Measurements from ENCODE around the gene EXOC3. TPM values are rescaled to one million over a fixed set of nuclear protein-coding genes. Genes with fewer than 3 reads are reported as not detected.

The EXOC3 gene
- total and polyA plus RNA-seq, 2 experiments from 2014 or later: 39.9 to 40.9 TPM

DNA sequence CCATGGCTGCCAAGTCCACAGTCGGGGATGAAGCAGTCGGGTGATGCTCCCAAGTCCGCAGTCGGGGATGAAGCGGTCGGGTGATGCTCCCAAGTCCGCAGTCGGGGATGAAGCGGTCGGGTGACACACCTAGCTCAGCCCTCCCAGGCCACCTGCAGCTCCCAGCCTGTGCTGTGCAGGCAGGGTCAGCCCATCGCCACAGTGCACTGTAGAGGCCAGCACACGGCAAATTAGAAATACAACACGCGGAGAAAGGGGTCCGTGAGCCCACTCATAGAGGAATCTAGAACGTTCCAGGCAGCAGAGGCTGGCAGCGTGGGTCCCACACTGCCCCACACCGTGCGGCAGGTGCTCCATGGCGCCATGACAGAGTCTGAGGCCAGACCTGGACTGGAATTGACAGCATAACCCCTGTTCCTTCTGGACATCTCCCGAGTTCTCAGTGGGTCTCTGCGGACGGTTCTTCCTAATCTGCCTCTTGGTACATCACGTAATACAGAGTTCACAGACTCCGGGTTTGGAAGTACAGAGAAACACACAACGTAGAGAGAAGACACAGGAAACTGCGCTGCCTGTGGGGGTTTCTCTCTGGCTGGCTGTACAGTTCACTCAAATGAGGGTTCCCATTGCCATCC, 7.7 kb upstream of the EXOC3 start:
- no peak overlapping the region for H3K4me2 ChIP-seq (ENCODE audit: unreplicated experiment)
- WGBS, 2 experiments (ENCODE audit: low coverage in 1 of 2, low lambda C conversion rate in 2 of 2, missing lambda C conversion rate in 2 of 2): 89% methylated on average over 27 of the region's 27 CpGs
- no peak overlapping the region for H3K4me3 ChIP-seq
- 0 out of 2 replicates have a peak, but pooled peaks cover 2% of the 10 kb centered on the region for H3K4me1 ChIP-seq (ENCODE audit: insufficient read depth)
- no peak overlapping the region for H3K27ac ChIP-seq
- no peak for DNase-seq
- no peaks in the 10 kb centered on the region for H3K27me3 ChIP-seq (replicated peaks; ENCODE audit: insufficient read depth)
- H2AFZ ChIP-seq: no peak overlapping the region
- H3K36me3 ChIP-seq (ENCODE audit: low read depth): peaks cover 6% of the 10 kb centered on the region; the same call in 1 of the 2 replicates
- no peaks in the 10 kb centered on the region for H3K9me2 ChIP-seq (ENCODE audit: insufficient read depth)
- H4K20me1 ChIP-seq (ENCODE audit: insufficient read depth): no peaks in the 10 kb centered on the region
- no peaks in the 10 kb centered on the region for H3K79me2 ChIP-seq (ENCODE audit: insufficient read depth)
- H3F3A ChIP-seq (ENCODE audit: insufficient read depth): peaks cover 4% of the 10 kb centered on the region; the same call in 1 of the 2 replicates
- no peaks in the 10 kb centered on the region for H3K9me3 ChIP-seq (ENCODE audit: low read depth)
- H3K9ac ChIP-seq: no peak overlapping the region
- TF ChIP-seq EZH2phosphoT487 (IDR thresholded peaks at IDR 0.05; ENCODE audit: insufficient read depth, low read depth): no peak
- TF ChIP-seq EZH2 (IDR thresholded peaks at IDR 0.05; ENCODE audit: insufficient read depth, poor library complexity, severe bottlenecking): no peak
- in situ Hi-C loops (cut with MboI): loop anchor here (10.0 kb wide), 1 partner anchor 120 kb away; no protein-coding TSS in a partner anchor

- in situ Hi-C loops (cut with MboI): loop anchor here (10.0 kb wide), 1 partner anchor 121 kb away; no protein-coding TSS in a partner anchor
Measured at GRCh38 chr5:435961-436640, 6.9 kb upstream of the EXOC3 start.

GRCh38 chr5:436641-436975, 6.4 kb upstream of the EXOC3 start:
- no peak for DNase-seq
- H3K4me2 ChIP-seq (ENCODE audit: unreplicated experiment): no peak overlapping the region
- H3F3A ChIP-seq (ENCODE audit: insufficient read depth): peaks cover 10% of the 10 kb centered on the region; the same call in 1 of the 2 replicates
- in situ Hi-C loops (cut with MboI): loop anchor here (10.0 kb wide), 1 partner anchor 122 kb away; no protein-coding TSS in a partner anchor
- no peaks in the 10 kb centered on the region for H3K27me3 ChIP-seq (replicated peaks; ENCODE audit: insufficient read depth)
- H3K36me3 ChIP-seq (ENCODE audit: low read depth): peaks cover 6% of the 10 kb centered on the region; the same call in 1 of the 2 replicates
- no peak overlapping the region for H3K9ac ChIP-seq
- H3K9me2 ChIP-seq (ENCODE audit: insufficient read depth): no peaks in the 10 kb centered on the region
- H3K27ac ChIP-seq: no peak overlapping the region
- H3K79me2 ChIP-seq (ENCODE audit: insufficient read depth): peaks cover under 1% of the 10 kb centered on the region; the same call in 1 of the 2 replicates
- TF ChIP-seq EZH2 (IDR thresholded peaks at IDR 0.05; ENCODE audit: insufficient read depth, poor library complexity, severe bottlenecking) (no peak), EZH2phosphoT487 (IDR thresholded peaks at IDR 0.05; ENCODE audit: insufficient read depth, low read depth) (no peak)
- no peak overlapping the region for H2AFZ ChIP-seq
- no peak overlapping the region for H3K4me3 ChIP-seq
- H3K9me3 ChIP-seq (ENCODE audit: low read depth): no peaks in the 10 kb centered on the region
- WGBS, 2 experiments (ENCODE audit: low coverage in 1 of 2, low lambda C conversion rate in 2 of 2, missing lambda C conversion rate in 2 of 2): 81 to 83% methylated on average over 5 of the region's 5 CpGs
- H3K4me1 ChIP-seq (ENCODE audit: insufficient read depth): no peaks in the 10 kb centered on the region
- no peaks in the 10 kb centered on the region for H4K20me1 ChIP-seq (ENCODE audit: insufficient read depth)

More at GRCh38 chr5:435961-436640, 6.9 kb upstream of the EXOC3 start:
- peaks cover 9% of the 10 kb centered on the region; the same call in 1 of the 2 replicates for H3F3A ChIP-seq (ENCODE audit: insufficient read depth)
- no peaks in the 10 kb centered on the region for H3K4me1 ChIP-seq (ENCODE audit: insufficient read depth)
- H2AFZ ChIP-seq: no peak overlapping the region
- H3K4me3 ChIP-seq: no peak overlapping the region
- DNase-seq: peak; percentile 58
- H3K9me2 ChIP-seq (ENCODE audit: insufficient read depth): no peaks in the 10 kb centered on the region
- H3K9me3 ChIP-seq (ENCODE audit: low read depth): no peaks in the 10 kb centered on the region
- no peak overlapping the region for H3K4me2 ChIP-seq (ENCODE audit: unreplicated experiment)
- no peaks in the 10 kb centered on the region for H3K79me2 ChIP-seq (ENCODE audit: insufficient read depth)
- WGBS, 2 experiments (ENCODE audit: low coverage in 1 of 2, low lambda C conversion rate in 2 of 2, missing lambda C conversion rate in 2 of 2): 81% methylated on average over 18 of the region's 18 CpGs
- TF ChIP-seq EZH2phosphoT487 (IDR thresholded peaks at IDR 0.05; ENCODE audit: insufficient read depth, low read depth) (no peak), EZH2 (IDR thresholded peaks at IDR 0.05; ENCODE audit: insufficient read depth, poor library complexity, severe bottlenecking) (no peak)
- H3K36me3 ChIP-seq (ENCODE audit: low read depth): peaks cover 6% of the 10 kb centered on the region; the same call in 1 of the 2 replicates
- no peaks in the 10 kb centered on the region for H3K27me3 ChIP-seq (replicated peaks; ENCODE audit: insufficient read depth)
- H3K27ac ChIP-seq: no peak overlapping the region
- no peak overlapping the region for H3K9ac ChIP-seq
- H4K20me1 ChIP-seq (ENCODE audit: insufficient read depth): no peaks in the 10 kb centered on the region

DNA sequence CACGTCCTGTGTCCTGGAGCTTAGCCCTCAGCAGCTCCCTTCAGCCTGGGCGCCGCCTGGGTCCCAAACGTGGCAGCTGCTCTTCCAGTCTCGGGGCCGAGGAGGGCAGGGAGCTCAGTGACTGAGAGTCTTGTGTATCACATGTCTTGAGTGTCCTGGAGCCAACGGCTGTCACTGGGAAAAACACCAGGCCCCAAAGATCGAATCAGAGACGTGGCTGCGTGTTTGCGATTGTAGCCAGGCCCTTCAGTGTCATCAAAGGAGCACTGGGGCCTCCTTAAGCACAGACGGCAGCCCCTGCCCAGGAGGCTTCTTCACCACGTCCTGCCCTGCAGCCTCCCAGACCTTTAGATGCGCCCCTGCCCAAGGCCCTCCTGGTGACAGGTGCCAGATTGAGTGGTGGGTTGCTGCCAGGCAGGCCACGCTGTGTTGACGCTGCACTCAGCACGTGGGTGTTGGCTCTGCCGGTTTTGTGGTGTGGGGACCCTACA, 5.7 kb upstream of the EXOC3 start:
- Histone ChIP-seq H3K9me2 (ENCODE audit: insufficient read depth) (no peaks in the 10 kb centered on the region), H3K9me3 (ENCODE audit: low read depth) (no peaks in the 10 kb centered on the region), H4K20me1 (ENCODE audit: insufficient read depth) (no peaks in the 10 kb centered on the region), H3K4me3 (no peak overlapping the region), H3K4me1 (ENCODE audit: insufficient read depth) (peaks cover 6% of the 10 kb centered on the region), H3K36me3 (ENCODE audit: low read depth) (peaks cover 2% of the 10 kb centered on the region; the same call in 1 of the 2 replicates), H3F3A (ENCODE audit: insufficient read depth) (peaks cover 10% of the 10 kb centered on the region; the same call in 1 of the 2 replicates), H3K27ac (no peak overlapping the region), H2AFZ (no peak overlapping the region), H3K79me2 (ENCODE audit: insufficient read depth) (peaks cover 7% of the 10 kb centered on the region), H3K9ac (no peak overlapping the region), H3K27me3 (replicated peaks; ENCODE audit: insufficient read depth) (no peaks in the 10 kb centered on the region), H3K4me2 (ENCODE audit: unreplicated experiment) (no peak overlapping the region)
- no peak for TF ChIP-seq EZH2phosphoT487 (IDR thresholded peaks at IDR 0.05; ENCODE audit: insufficient read depth, low read depth)
- TF ChIP-seq EZH2 (IDR thresholded peaks at IDR 0.05; ENCODE audit: insufficient read depth, poor library complexity, severe bottlenecking): no peak
- in situ Hi-C loops (cut with MboI): loop anchor here (10.0 kb wide), 1 partner anchor 123 kb away; no protein-coding TSS in a partner anchor
- no peak for DNase-seq
- WGBS, 2 experiments (ENCODE audit: low coverage in 1 of 2, low lambda C conversion rate in 2 of 2, missing lambda C conversion rate in 2 of 2): 39 to 43% methylated on average over 18 of the region's 18 CpGs

Measured in GM23248 (cell line).